Measurements from ENCODE around the gene SCYL1.
"Not testable (repeated sequence)": the region's sequence is repeated elsewhere in the genome, so short reads cannot be mapped to it uniquely, and the experiment has no call there.

The SCYL1 gene

GRCh38 chr11:65504674-65505465 lies 20.0 kb upstream of the SCYL1 start:
- peak overlapping the region; percentile 98 for H3K27ac ChIP-seq
- no peak for TF ChIP-seq CTCF (IDR thresholded peaks at IDR 0.05)
- no peak for TF ChIP-seq ZFX (IDR thresholded peaks at IDR 0.05; ENCODE audit: borderline replicate concordance)

GRCh38 chr11:65505466-65506289 lies 19.2 kb upstream of the SCYL1 start:
- H3K27ac ChIP-seq: peak overlapping the region; percentile 98
- TF ChIP-seq ZFX (IDR thresholded peaks at IDR 0.05; ENCODE audit: borderline replicate concordance) (no peak), CTCF (IDR thresholded peaks at IDR 0.05) (no peak)

GRCh38 chr11:65506290-65506771 lies 18.6 kb upstream of the SCYL1 start:
- peak overlapping the region; percentile 98 for H3K27ac ChIP-seq
- TF ChIP-seq CTCF (IDR thresholded peaks at IDR 0.05) (no peak), ZFX (IDR thresholded peaks at IDR 0.05; ENCODE audit: borderline replicate concordance) (no peak)

GRCh38 chr11:65506772-65507505 lies 17.9 kb upstream of the SCYL1 start:
- peak overlapping the region; percentile 98 for H3K27ac ChIP-seq

GRCh38 chr11:65512311-65512710 lies 12.6 kb upstream of the SCYL1 start:
- H3K27ac ChIP-seq: not testable (repeated sequence)

More at GRCh38 chr11:65506772-65507505, 17.9 kb upstream of the SCYL1 start:
- TF ChIP-seq CTCF (IDR thresholded peaks at IDR 0.05): no peak
- no peak for TF ChIP-seq ZFX (IDR thresholded peaks at IDR 0.05; ENCODE audit: borderline replicate concordance)

- TF ChIP-seq ZFX (IDR thresholded peaks at IDR 0.05; ENCODE audit: borderline replicate concordance) (no peak), CTCF (IDR thresholded peaks at IDR 0.05) (no peak)
- no peak overlapping the region for H3K27ac ChIP-seq
Observed at GRCh38 chr11:65516135-65516968, 8.5 kb upstream of the SCYL1 start.

- H3K27ac ChIP-seq: not testable (repeated sequence)
Observed at GRCh38 chr11:65518941-65519549, 5.8 kb upstream of the SCYL1 start.

GRCh38 chr11:65521777-65522521 lies 2.9 kb upstream of the SCYL1 start:
- H3K27ac ChIP-seq: not testable (repeated sequence)

- not testable (repeated sequence) for H3K27ac ChIP-seq
Observed at GRCh38 chr11:65522718-65523630, 1.9 kb upstream of the SCYL1 start.

GRCh38 chr11:65523631-65523968 lies 1.3 kb upstream of the SCYL1 start:
- not testable (repeated sequence) for H3K27ac ChIP-seq

Measured in 22Rv1 (cell line).